Activated naive CD4-positive, alpha-beta T cell treated with anti-CD3 and anti-CD28 coated beads, Interleukin-2, amount 10 ng/mL, durations not matched to agents 7 days and 5 days (primary cell): Measurements from ENCODE around the gene OMA1.

Source experiments
- CTCF ChIA-PET: fragments of 350-600 bp; sonication (Branson Sonifier 250); formaldehyde crosslinking; loops from one replicate; lab custom pipeline; 2021; ENCODE audit warnings: antibody characterized with exemption; lab: Charles Lee
- DNase-seq: peaks from one replicate; pipeline ENCODE4 v3.0.0-alpha.2; 2020
- H3K27ac Mint-ChIP-seq: one replicate; pipeline ENCODE4 v1.8.0; 2021; ENCODE audit warnings: mild to moderate bottlenecking, moderate library complexity, mixed read lengths
- H3K27me3 Mint-ChIP-seq: one replicate; pipeline ENCODE4 v1.8.0; 2021; ENCODE audit warnings: mild to moderate bottlenecking, mixed read lengths
- H3K36me3 Mint-ChIP-seq: one replicate; pipeline ENCODE4 v1.8.0; 2021; ENCODE audit warnings: mixed read lengths
- H3K4me1 Mint-ChIP-seq: one replicate; pipeline ENCODE4 v1.8.0; 2021; ENCODE audit warnings: mixed read lengths
- H3K4me3 Mint-ChIP-seq: one replicate; pipeline ENCODE4 v1.8.0; 2021; ENCODE audit warnings: mild to moderate bottlenecking, moderate library complexity, mixed read lengths
- H3K9me3 Mint-ChIP-seq: one replicate; pipeline ENCODE4 v1.8.0; 2021; ENCODE audit warnings: mixed read lengths

The OMA1 gene

GRCh38 chr1:58434181-58434580 lies 112.3 kb downstream of the OMA1 start:
- CTCF ChIA-PET = interaction anchor here (1.0 to 1.1 kb wide), 2 partner anchors 13 to 14 kb away, joined by 3 to 4 read pairs; no protein-coding TSS in a partner anchor
- Mint-ChIP-seq H3K4me3 (no peak overlapping the region), H3K27me3 (no peaks in the 10 kb centered on the region), H3K36me3 (no peaks in the 10 kb centered on the region), H3K9me3 (no peaks in the 10 kb centered on the region), H3K4me1 (no peaks in the 10 kb centered on the region), H3K27ac (no peak overlapping the region)
- DNase-seq = no peak

GRCh38 chr1:58432851-58433668 lies 113.5 kb downstream of the OMA1 start:
- CTCF ChIA-PET = no interaction called here
- Mint-ChIP-seq H3K4me3 (no peak overlapping the region), H3K27ac (no peak overlapping the region), H3K9me3 (no peaks in the 10 kb centered on the region), H3K36me3 (no peaks in the 10 kb centered on the region), H3K27me3 (no peaks in the 10 kb centered on the region), H3K4me1 (no peaks in the 10 kb centered on the region)
- DNase-seq = no peak

- no peaks in the 10 kb centered on the region for H3K27me3 Mint-ChIP-seq
- CTCF ChIA-PET = no interaction called here
- DNase-seq = no peak
- H3K9me3 Mint-ChIP-seq = no peaks in the 10 kb centered on the region
- H3K4me3 Mint-ChIP-seq = no peak overlapping the region
- no peak overlapping the region for H3K27ac Mint-ChIP-seq
- H3K36me3 Mint-ChIP-seq = no peaks in the 10 kb centered on the region
- H3K4me1 Mint-ChIP-seq = no peaks in the 10 kb centered on the region
Measured at GRCh38 chr1:58431901-58432620, 114.5 kb downstream of the OMA1 start.
